Body of pancreas (tissue), 4 donors: Measurements from ENCODE around the gene CDK8.

Experiments used
- CTCF ChIP-seq, 7 experiments: fragments of 450-650 bp in 4 of 7; fragments of 200-600 bp in 3 of 7; sonication (generic) in 3 of 7; IDR thresholded peaks; one replicate each; pipeline ENCODE4 v1.5.1; 2016 to 2019; ENCODE audit warnings: antibody characterized with exemption in 7 of 7
- POLR2A ChIP-seq, 3 donors: fragments of 450-650 bp; IDR thresholded peaks; one replicate each; pipeline ENCODE4 v1.6.1; 2016; ENCODE audit warnings: antibody characterized with exemption in 3 of 3, mild to moderate bottlenecking in 2 of 3

- TF ChIP-seq CTCF (IDR thresholded peaks at IDR 0.05) (no peak), POLR2A (IDR thresholded peaks at IDR 0.05) (no peak)
Observed at GRCh38 chr13:26280822-26281221, 26.9 kb downstream of the CDK8 start.
